ENCODE measurements around the gene KIAA1217. TPM values are rescaled to one million over a fixed set of nuclear protein-coding genes. Genes with fewer than 3 reads are reported as not detected.

Gene KIAA1217
- total and polyA plus RNA-seq, 2 of the 4 experiments (the other 2 are of a cell fraction) = 3.4 to 4.4 TPM

DNA sequence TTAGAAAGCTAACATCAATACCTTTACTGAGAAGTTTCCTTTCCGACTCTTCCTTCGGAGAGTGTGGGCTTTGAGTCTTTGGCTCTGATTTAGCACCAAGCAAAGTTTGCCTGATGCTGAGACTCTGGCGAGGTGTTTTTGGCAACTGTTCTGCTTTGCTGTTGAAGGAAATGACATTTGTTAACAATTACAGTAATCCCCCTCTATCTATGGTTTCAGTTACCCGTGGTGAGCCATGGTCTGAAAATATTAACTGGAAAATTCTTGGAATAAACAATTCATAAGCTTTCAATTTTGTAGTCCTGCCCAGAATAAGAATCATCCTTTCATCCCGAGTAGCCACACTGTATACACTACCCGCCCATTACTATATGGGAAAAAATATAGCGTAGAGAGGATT lies 388.5 kb downstream of the KIAA1217 start:
- Histone ChIP-seq H3K14ac (replicated peaks; ENCODE audit: low read depth, low read length) (no peak overlapping the region), H3K18ac (ENCODE audit: low read depth, low read length) (no peak overlapping the region), H3K23ac (ENCODE audit: low read depth, low read length) (no peak overlapping the region), H4K91ac (ENCODE audit: insufficient read depth, low read depth, low read length) (no peak overlapping the region), H2BK20ac (ENCODE audit: low read depth, low read length) (no peak overlapping the region), H3K9me1 (ENCODE audit: insufficient read depth, low read length) (no peaks in the 10 kb centered on the region), H3K79me1 (ENCODE audit: low read depth in 1 of 2, low read length in 2 of 2) (peaks cover under 1 to 7% of the 10 kb centered on the region in 2 experiments; a peak in 3 of 4 replicates), H3K9ac (ENCODE audit: low read depth, low read length) (no peak overlapping the region), H2AFZ (replicated peaks; ENCODE audit: low read length, poor library complexity) (no peak overlapping the region), H2AK5ac (ENCODE audit: low read depth, low read length) (no peak overlapping the region), H2AK9ac (replicated peaks; ENCODE audit: low read depth, low read length, poor library complexity) (no peak overlapping the region), H3K4me2 (ENCODE audit: low read depth, low read length) (no peak overlapping the region), H3K4ac (ENCODE audit: low read depth, low read length) (no peak overlapping the region), H3K36me3 (ENCODE audit: control insufficient read depth, insufficient read depth, low read length) (peaks cover 40% of the 10 kb centered on the region), H4K8ac (ENCODE audit: low read depth in 2 of 2, low read length in 2 of 2) (no peak overlapping the region), H3K9me3 (ENCODE audit: control insufficient read depth, insufficient read depth, low read length) (no peaks in the 10 kb centered on the region), H2BK120ac (ENCODE audit: low read depth, low read length) (no peak overlapping the region), H4K5ac (ENCODE audit: low read depth, low read length) (no peak overlapping the region), H3K4me1 (ENCODE audit: control insufficient read depth, insufficient read depth, low read length) (0 out of 2 replicates have a peak, but pooled peaks cover 2% of the 10 kb centered on the region), H3K27me3 (ENCODE audit: control insufficient read depth, insufficient read depth, low read length) (no peaks in the 10 kb centered on the region), H3K56ac (ENCODE audit: extremely low read depth, insufficient read depth, low read length) (no peak overlapping the region), H3K4me3 (ENCODE audit: insufficient read depth, low read depth, low read length) (no peak overlapping the region), H4K20me1 (ENCODE audit: insufficient read depth, low read length) (no peaks in the 10 kb centered on the region), H2BK15ac (ENCODE audit: low read depth, low read length) (no peak overlapping the region), H2BK5ac (ENCODE audit: low read depth, low read length, poor library complexity, severe bottlenecking) (no peak overlapping the region), H3K27ac (ENCODE audit: insufficient read depth, low read length) (no peak overlapping the region)
- in situ Hi-C loops (cut with MboI; ENCODE audit: low sequenced_read_pairs) = no loop called here
- no peak for DNase-seq
- no peak for ATAC-seq (ENCODE audit: low read depth)
- ChIA-PET POLR2A (ENCODE audit: unreplicated experiment) (no interaction called here), CTCF (interaction anchor here (0.6 kb wide), 1 partner anchor 22 kb away, joined by 3 read pairs; no protein-coding TSS in a partner anchor)
- intact Hi-C loops (cut with micrococcal nuclease) = no loop called here
- TF ChIP-seq MXI1 (IDR thresholded peaks at IDR 0.05; ENCODE audit: borderline replicate concordance, low read depth, low read length) (no peak), BHLHE40 (IDR thresholded peaks at IDR 0.05; ENCODE audit: low read depth, low read length) (no peak), CEBPB (IDR thresholded peaks at IDR 0.05; ENCODE audit: low read depth, low read length) (no peak), MAZ (IDR thresholded peaks at IDR 0.05; ENCODE audit: borderline replicate concordance, low read depth, low read length) (no peak), POLR2A (IDR thresholded peaks at IDR 0.05; ENCODE audit: low read depth, low read length) (no peak), RAD21 (IDR thresholded peaks at IDR 0.05; ENCODE audit: low read length) (no peak), MAFK (IDR thresholded peaks at IDR 0.05; ENCODE audit: low read depth, low read length) (no peak), SMC3 (IDR thresholded peaks at IDR 0.05; ENCODE audit: low read depth, low read length) (no peak)
- TF ChIP-seq, protein P1, sequence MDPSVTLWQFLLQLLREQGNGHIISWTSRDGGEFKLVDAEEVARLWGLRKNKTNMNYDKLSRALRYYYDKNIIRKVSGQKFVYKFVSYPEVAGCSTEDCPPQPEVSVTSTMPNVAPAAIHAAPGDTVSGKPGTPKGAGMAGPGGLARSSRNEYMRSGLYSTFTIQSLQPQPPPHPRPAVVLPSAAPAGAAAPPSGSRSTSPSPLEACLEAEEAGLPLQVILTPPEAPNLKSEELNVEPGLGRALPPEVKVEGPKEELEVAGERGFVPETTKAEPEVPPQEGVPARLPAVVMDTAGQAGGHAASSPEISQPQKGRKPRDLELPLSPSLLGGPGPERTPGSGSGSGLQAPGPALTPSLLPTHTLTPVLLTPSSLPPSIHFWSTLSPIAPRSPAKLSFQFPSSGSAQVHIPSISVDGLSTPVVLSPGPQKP (IDR thresholded peaks at IDR 0.05; ENCODE audit: borderline replicate concordance, low read depth, low read length) = no peak
- TF ChIP-seq, protein P2, sequence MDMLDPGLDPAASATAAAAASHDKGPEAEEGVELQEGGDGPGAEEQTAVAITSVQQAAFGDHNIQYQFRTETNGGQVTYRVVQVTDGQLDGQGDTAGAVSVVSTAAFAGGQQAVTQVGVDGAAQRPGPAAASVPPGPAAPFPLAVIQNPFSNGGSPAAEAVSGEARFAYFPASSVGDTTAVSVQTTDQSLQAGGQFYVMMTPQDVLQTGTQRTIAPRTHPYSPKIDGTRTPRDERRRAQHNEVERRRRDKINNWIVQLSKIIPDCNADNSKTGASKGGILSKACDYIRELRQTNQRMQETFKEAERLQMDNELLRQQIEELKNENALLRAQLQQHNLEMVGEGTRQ (IDR thresholded peaks at IDR 0.05; ENCODE audit: low read depth, low read length) = no peak
- no TSS peak for BruUV-seq (replicated peaks)
- dilution Hi-C loops (cut with HindIII; ENCODE audit: low sequenced_read_pairs, unreplicated experiment) = no loop called here
- no CpG with 5 or more reads among the region's 7 CpGs for WGBS, 2 experiments (ENCODE audit: extremely low coverage in 2 of 2, insufficient read length in 1 of 2)
